HG02759 (cell line): ENCODE data around the gene EFNB1.

ENCODE experiments used
- ATAC-seq: cut with Tn5 transposase; IDR thresholded peaks from one replicate; pipeline ENCODE4 v1.9.1; 2021; ENCODE audit warnings: mild to moderate bottlenecking, moderate library complexity; ENCODE audit not compliant: unreplicated experiment

Gene EFNB1

GRCh38 chrX:68880846-68881552 is 52.2 kb downstream of the EFNB1 start:
- no peak for ATAC-seq

GRCh38 chrX:68881911-68882310 is 53.1 kb downstream of the EFNB1 start:
- ATAC-seq, result no peak

DNA sequence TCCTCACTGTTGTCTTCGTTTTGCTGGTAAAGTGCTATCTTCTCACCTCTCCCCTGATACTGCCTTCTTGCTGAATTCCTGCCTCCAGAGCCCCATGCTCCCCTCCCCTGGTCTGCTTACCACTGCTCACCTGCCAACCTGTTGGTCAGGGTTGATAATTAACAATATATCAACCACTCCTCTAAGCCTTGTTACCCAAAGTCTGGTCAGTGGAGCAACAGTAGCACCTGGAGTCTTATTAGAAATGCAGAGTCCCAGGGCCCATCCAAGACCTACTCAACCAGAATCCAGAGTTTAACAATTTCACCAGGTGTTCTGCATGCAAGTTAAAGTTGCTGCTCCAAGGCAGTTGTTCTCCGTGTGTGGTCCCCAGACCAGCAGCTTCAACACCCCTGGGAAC is 55.0 kb downstream of the EFNB1 start:
- no peak for ATAC-seq

- no peak for ATAC-seq
These were observed 60.4 kb downstream of the EFNB1 start for GRCh38 chrX:68889249-68889648.
